H1 (cell line): ENCODE data around the gene PPP6R1. TPM values are rescaled to one million over a fixed set of nuclear protein-coding genes. Genes with fewer than 3 reads are reported as not detected.

Source experiments
- CTCF ChIA-PET: fragments of 300-600 bp; sonication (Branson Sonifier 250); formaldehyde crosslinking; loops from one replicate; lab custom pipeline; 2021; ENCODE audit not compliant: partially characterized antibody; lab: Charles Lee
- POLR2A ChIA-PET: fragments of 300-600 bp; sonication (Branson Sonifier 250); formaldehyde crosslinking; loops from one replicate; lab custom pipeline; 2021; ENCODE audit warnings: inconsistent platforms; ENCODE audit not compliant: partially characterized antibody; lab: Charles Lee
- DNase-seq, 2 experiments: peaks; one replicate each; pipeline versions ENCODE4 v3.0.0 to v3.0.0-alpha.2; 2010 to 2022; ENCODE audit warnings: low spot score in 2 of 2, low read depth in 1 of 2, mixed read lengths in 1 of 2
- FAIRE-seq: peaks from 2 replicates; lab custom pipeline; 2011; peaks lifted over from hg19 to GRCh38; lab: Jason Lieb, UNC
- H2AFZ ChIP-seq: 2 replicates; pipeline ENCODE4 v1.8.1; 2012; ENCODE audit warnings: low read length, inconsistent platforms
- H2AK5ac ChIP-seq: 2 replicates; pipeline ENCODE4 v1.6.1; 2013; ENCODE audit warnings: low read depth, low read length
- H2BK120ac ChIP-seq: replicated peaks from 2 replicates; pipeline ENCODE3; 2013; ENCODE audit warnings: low read depth, low read length, inconsistent platforms
- H2BK12ac ChIP-seq: 2 replicates; pipeline ENCODE4 v1.6.1; 2013; ENCODE audit warnings: low read depth, low read length
- H2BK15ac ChIP-seq: 2 replicates; pipeline ENCODE4 v1.6.1; 2013; ENCODE audit warnings: low read length
- H2BK20ac ChIP-seq: 2 replicates; pipeline ENCODE4 v1.6.1; 2013; ENCODE audit warnings: low read length
- H2BK5ac ChIP-seq: 2 replicates; pipeline ENCODE4 v1.6.1; 2013; ENCODE audit warnings: low read depth, low read length
- H3K14ac ChIP-seq: 2 replicates; pipeline ENCODE4 v1.6.1; 2013; ENCODE audit warnings: inconsistent platforms; ENCODE audit not compliant: insufficient read length
- H3K18ac ChIP-seq: 2 replicates; pipeline ENCODE4 v1.6.1; 2013; ENCODE audit warnings: low read length; ENCODE audit errors: extremely low read depth
- H3K23ac ChIP-seq: 2 replicates; pipeline ENCODE4 v1.6.1; 2013; ENCODE audit warnings: inconsistent platforms; ENCODE audit not compliant: insufficient read length
- H3K23me2 ChIP-seq: 2 replicates; pipeline ENCODE4 v1.6.1; 2013; ENCODE audit warnings: low read depth, low read length
- H3K27ac ChIP-seq: 2 replicates; pipeline ENCODE4 v1.6.1; 2011; ENCODE audit warnings: low read depth, low read length, inconsistent platforms
- H3K27me3 ChIP-seq, 4 experiments: replicated peaks in 1 of 4; 1 replicate in 1 of 4; 2 replicates in 3 of 4; pipeline versions ENCODE4 v1.6.1 to v1.8.1; 2011 to 2013; ENCODE audit warnings: low read length in 3 of 4, mild to moderate bottlenecking in 3 of 4, inconsistent platforms in 2 of 4, mixed read lengths in 2 of 4, moderate library complexity in 1 of 4; ENCODE audit not compliant: control insufficient read depth in 3 of 4, insufficient read depth in 3 of 4; ENCODE audit errors: extremely low read depth in 1 of 4
- H3K36me3 ChIP-seq, 4 experiments: 2 replicates each; pipeline versions ENCODE4 v1.6.1 to v1.8.1; 2011 to 2013; ENCODE audit warnings: mild to moderate bottlenecking in 4 of 4, low read length in 3 of 4, moderate library complexity in 2 of 4, control low read depth in 1 of 4, inconsistent platforms in 1 of 4; ENCODE audit not compliant: insufficient read depth in 4 of 4, control insufficient read depth in 2 of 4
- H3K4ac ChIP-seq: replicated peaks from 2 replicates; pipeline ENCODE3; 2013; ENCODE audit warnings: low read length, low read depth, mixed read lengths, inconsistent platforms; ENCODE audit not compliant: insufficient read length
- H3K4me1 ChIP-seq, 4 experiments: replicated peaks in 1 of 4; 1 replicate in 1 of 4; 2 replicates in 3 of 4; pipeline versions ENCODE4 v1.6.1 to v1.8.1; 2011 to 2013; ENCODE audit warnings: low read length in 3 of 4, inconsistent platforms in 2 of 4, mixed read lengths in 1 of 4; ENCODE audit not compliant: insufficient read depth in 4 of 4, control insufficient read depth in 3 of 4
- H3K4me2 ChIP-seq, 2 experiments: 2 replicates each; pipeline versions ENCODE4 v1.6.1 to v1.8.1; 2011 to 2013; ENCODE audit warnings: low read depth in 2 of 2, low read length in 2 of 2, control low read depth in 1 of 2, inconsistent platforms in 1 of 2, mild to moderate bottlenecking in 1 of 2; ENCODE audit not compliant: insufficient read depth in 1 of 2
- H3K4me3 ChIP-seq, 4 experiments: fragments of 200-600, 300-600 bp in 1 of 4; sonication (generic), shearing (Covaris generic), sonication (Bioruptor Twin) in 1 of 4; 2 replicates each; pipeline versions ENCODE4 v1.5.1 to v1.8.1; 2011 to 2016; ENCODE audit warnings: low read length in 4 of 4, low read depth in 3 of 4, control low read depth in 2 of 4, inconsistent platforms in 2 of 4, mild to moderate bottlenecking in 2 of 4, mixed read lengths in 1 of 4, moderate library complexity in 1 of 4; ENCODE audit not compliant: insufficient read depth in 2 of 4; ENCODE audit errors: extremely low read depth in 1 of 4
- H3K56ac ChIP-seq: replicated peaks from 2 replicates; pipeline ENCODE3; 2013; ENCODE audit warnings: low read depth, mild to moderate bottlenecking, mixed read lengths, low read length, inconsistent platforms; ENCODE audit not compliant: insufficient read length
- H3K79me1 ChIP-seq: 2 replicates; pipeline ENCODE4 v1.6.1; 2013; ENCODE audit warnings: low read depth, low read length, control low read depth
- H3K79me2 ChIP-seq, 2 experiments: 2 replicates each; pipeline versions ENCODE4 v1.6.1 to v1.8.1; 2012 to 2013; ENCODE audit warnings: low read length in 2 of 2, mild to moderate bottlenecking in 2 of 2, inconsistent platforms in 1 of 2; ENCODE audit not compliant: insufficient read depth in 2 of 2, control insufficient read depth in 1 of 2
- H3K9ac ChIP-seq, 4 experiments: replicated peaks in 1 of 4; 1 replicate in 1 of 4; 2 replicates in 3 of 4; pipeline versions ENCODE4 v1.6.1 to v1.8.1; 2011 to 2013; ENCODE audit warnings: low read depth in 3 of 4, low read length in 3 of 4, control low read depth in 2 of 4, mild to moderate bottlenecking in 2 of 4, moderate library complexity in 2 of 4, inconsistent platforms in 1 of 4; ENCODE audit errors: extremely low read depth in 1 of 4
- H3K9me3 ChIP-seq, 2 experiments: 2 replicates each; pipeline versions ENCODE4 v1.6.1 to v1.8.1; 2012 to 2013; ENCODE audit warnings: mild to moderate bottlenecking in 2 of 2, moderate library complexity in 2 of 2, control low read depth in 1 of 2, inconsistent platforms in 1 of 2, low read depth in 1 of 2, low read length in 1 of 2, mixed read lengths in 1 of 2; ENCODE audit not compliant: insufficient read depth in 2 of 2
- H4K20me1 ChIP-seq, 2 experiments: replicated peaks in 1 of 2; 2 replicates each; pipeline versions ENCODE3 to v1.8.1; 2011 to 2013; ENCODE audit warnings: inconsistent platforms in 2 of 2, low read length in 2 of 2, mild to moderate bottlenecking in 1 of 2; ENCODE audit not compliant: insufficient read depth in 2 of 2, control insufficient read depth in 1 of 2
- H4K5ac ChIP-seq: 2 replicates; pipeline ENCODE4 v1.6.1; 2013; ENCODE audit warnings: low read length, low read depth, mixed read lengths, inconsistent platforms; ENCODE audit not compliant: insufficient read length
- H4K8ac ChIP-seq: 2 replicates; pipeline ENCODE4 v1.8.0; 2013; ENCODE audit warnings: mild to moderate bottlenecking, moderate library complexity, low read length, inconsistent platforms; ENCODE audit not compliant: insufficient read depth; ENCODE audit errors: extremely low read depth
- H4K91ac ChIP-seq: replicated peaks from 2 replicates; pipeline ENCODE3; 2013; ENCODE audit warnings: low read length, mixed read lengths, inconsistent platforms; ENCODE audit not compliant: insufficient read length
- BACH1 ChIP-seq: IDR thresholded peaks from 2 replicates; pipeline ENCODE4 v1.6.1; 2012; ENCODE audit warnings: low read length, improper control_type of control experiment
- BRCA1 ChIP-seq: IDR thresholded peaks from 2 replicates; pipeline ENCODE4 v1.6.1; 2012; ENCODE audit warnings: low read depth, low read length, improper control_type of control experiment
- CBX5 ChIP-seq: fragments of 300-800, 300-1000 bp; sonication (generic); IDR thresholded peaks from 2 replicates; pipeline ENCODE4 v1.7.1; 2016; ENCODE audit warnings: antibody characterized with exemption, low read length, low read depth
- CHD2 ChIP-seq: IDR thresholded peaks from 2 replicates; pipeline ENCODE4 v1.6.1; 2012; ENCODE audit warnings: low read length, improper control_type of control experiment
- JUN ChIP-seq: IDR thresholded peaks from 2 replicates; pipeline ENCODE4 v1.6.1; 2011; ENCODE audit warnings: low read depth, mild to moderate bottlenecking, improper control_type of control experiment, low read length
- PHF8 ChIP-seq: fragments of 200-600 bp; sonication (generic); conservative IDR thresholded peaks from 2 replicates; pipeline ENCODE4 v1.7.1; 2012; ENCODE audit warnings: low read depth, mild to moderate bottlenecking, inconsistent platforms, low read length, moderate library complexity
- POU5F1 ChIP-seq: IDR thresholded peaks from 2 replicates; pipeline ENCODE4 v1.6.1; 2011; ENCODE audit warnings: low read depth, mild to moderate bottlenecking, low read length, moderate library complexity
- SIN3A ChIP-seq, 2 experiments: IDR thresholded peaks in 1 of 2; conservative IDR thresholded peaks in 1 of 2; 2 replicates each; pipeline ENCODE4 v1.6.1; 2011 to 2012; ENCODE audit warnings: low read length in 2 of 2, improper control_type of control experiment in 1 of 2, low read depth in 1 of 2, mild to moderate bottlenecking in 1 of 2
- TCF12 ChIP-seq: IDR thresholded peaks from 2 replicates; pipeline ENCODE4 v1.6.1; 2011; ENCODE audit warnings: low read depth, mild to moderate bottlenecking, low read length
- WGBS, 2 experiments: shearing (Covaris generic) in 1 of 2; methylation state at CpG; one replicate each; pipeline versions ENCODE4 v1.1.6 to v1.1.7; 2013 to 2015; ENCODE audit warnings: low lambda C conversion rate in 2 of 2, mixed read lengths in 2 of 2, inconsistent platforms in 1 of 2, low coverage in 1 of 2, missing lambda C conversion rate in 1 of 2; ENCODE audit not compliant: insufficient replicate concordance in 2 of 2, insufficient coverage in 1 of 2, insufficient read length in 1 of 2; ENCODE audit errors: extremely low coverage in 1 of 2, missing lambda C conversion rate in 1 of 2; 5-methylcytosine and 5-hydroxymethylcytosine counted together
- polyA plus RNA-seq, 7 experiments: library from polyadenylated mRNA; depleted of rRNA in 3 of 7; stranded (reverse) in 5 of 7; unstranded in 2 of 7; fragments of >200 nt in 5 of 7; fragments of 200-250 nt in 2 of 7; gene quantifications; 1 replicate in 5 of 7; 2 replicates in 1 of 7; 4 replicates in 1 of 7; pipeline versions ENCODE4 v1.2.1 to v1.2.3, GENCODE V29; 2011 to 2013; ENCODE audit warnings: missing spikeins in 2 of 7, mixed read lengths in 2 of 7
- total RNA-seq: library from RNA; stranded (reverse); fragmentation: NEBNext Ultra II Directional; extraction: Animal tissue kit (Norgen Biotek cat#: 25700); gene quantifications from 2 replicates; pipeline ENCODE4 v1.2.1, GENCODE V29; 2021
- TF ChIP-seq, protein P1 (sequence below), 3 experiments: IDR thresholded peaks; 1 replicate in 2 of 3; 2 replicates in 1 of 3; pipeline versions ENCODE4 v1.5.1 to v1.6.1; 2011; ENCODE audit warnings: low read length in 3 of 3, mild to moderate bottlenecking in 3 of 3, inconsistent platforms in 2 of 3, low read depth in 1 of 3, moderate library complexity in 1 of 3; ENCODE audit not compliant: insufficient read depth in 1 of 3; ENCODE audit errors: control extremely low read depth in 1 of 3

Gene PPP6R1
- total and polyA plus RNA-seq, 2 of the 8 experiments (the other 6 are each of a cell fraction or from before 2014, with no cell fraction given) = 36.4 to 74.4 TPM

DNA sequence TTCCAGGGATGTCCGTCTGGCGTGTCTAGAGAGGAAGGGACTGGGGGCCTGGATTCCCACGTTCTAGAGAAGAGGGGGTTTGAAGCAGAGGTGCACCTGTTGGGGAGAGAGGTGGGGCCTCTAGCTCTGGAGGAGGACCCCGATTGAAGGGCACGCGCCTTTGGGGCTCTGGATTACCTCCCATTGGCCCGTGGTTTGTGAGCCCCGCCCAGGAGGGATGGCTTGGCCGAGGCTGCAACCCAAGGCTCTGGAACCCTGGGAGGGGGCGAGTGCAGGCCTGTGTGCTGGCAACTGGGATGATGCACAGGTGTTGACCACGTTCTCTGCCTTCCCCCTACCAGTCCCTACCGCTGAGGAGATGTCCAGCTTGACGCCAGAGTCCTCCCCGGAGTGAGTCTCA is 46.2 kb upstream of the PPP6R1 start:
- Histone ChIP-seq H4K5ac (no peak overlapping the region), H2AFZ (no peak overlapping the region), H3K56ac (no peak overlapping the region), H3K79me2 (no peaks in the 10 kb centered on the region), H3K4me2 (no peak overlapping the region), H3K4me1 (peaks cover 0 to 8% (median 3%) of the 10 kb centered on the region in 4 experiments; a peak in 3 of 7 replicates), H2AK5ac (no peak overlapping the region), H3K27me3 (no peaks in the 10 kb centered on the region), H3K14ac (no peak overlapping the region), H3K4ac (no peak overlapping the region), H3K79me1 (no peaks in the 10 kb centered on the region; the same call in 1 of the 2 replicates), H3K18ac (no peak overlapping the region), H4K20me1 (peaks cover 0 to 5% of the 10 kb centered on the region in 2 experiments), H3K9ac (no peak overlapping the region), H3K23me2 (peaks cover 2% of the 10 kb centered on the region; the same call in 1 of the 2 replicates), H2BK20ac (no peak overlapping the region), H2BK15ac (no peak overlapping the region), H3K9me3 (no peaks in the 10 kb centered on the region), H2BK120ac (no peak overlapping the region), H3K23ac (no peak overlapping the region), H3K36me3 (peaks cover 21 to 54% (median 39%) of the 10 kb centered on the region in 4 experiments), H4K8ac (no peak overlapping the region), H4K91ac (no peak overlapping the region), H2BK12ac (0 out of 2 replicates have a peak overlapping the region, but pooled peaks have one; percentile 2), H2BK5ac (no peak overlapping the region), H3K4me3 (no peak overlapping the region), H3K27ac (no peak overlapping the region)
- DNase-seq = peak in 1 of 2 experiments; percentile 71
- 84% methylated on average over 14 of the region's 14 CpGs; no CpG with 5 or more reads in 1 of the 2 experiments for WGBS, 2 experiments
- FAIRE-seq = no peak
- ChIA-PET POLR2A (interaction anchor here (0.5 to 1.7 kb wide), 6 partner anchors 12 to 102 kb away, joined by 3 read pairs; partner anchors contain the start of genes HSPBP1 and KMT5C), CTCF (interaction anchor here (0.9 kb wide), 1 partner anchor 145 kb away, joined by 3 read pairs; no protein-coding TSS in a partner anchor)
- TF ChIP-seq CHD2 = no peak
- TF ChIP-seq TCF12 = no peak
- TF ChIP-seq BACH1 = no peak
- TF ChIP-seq JUN = no peak
- TF ChIP-seq, protein P1, sequence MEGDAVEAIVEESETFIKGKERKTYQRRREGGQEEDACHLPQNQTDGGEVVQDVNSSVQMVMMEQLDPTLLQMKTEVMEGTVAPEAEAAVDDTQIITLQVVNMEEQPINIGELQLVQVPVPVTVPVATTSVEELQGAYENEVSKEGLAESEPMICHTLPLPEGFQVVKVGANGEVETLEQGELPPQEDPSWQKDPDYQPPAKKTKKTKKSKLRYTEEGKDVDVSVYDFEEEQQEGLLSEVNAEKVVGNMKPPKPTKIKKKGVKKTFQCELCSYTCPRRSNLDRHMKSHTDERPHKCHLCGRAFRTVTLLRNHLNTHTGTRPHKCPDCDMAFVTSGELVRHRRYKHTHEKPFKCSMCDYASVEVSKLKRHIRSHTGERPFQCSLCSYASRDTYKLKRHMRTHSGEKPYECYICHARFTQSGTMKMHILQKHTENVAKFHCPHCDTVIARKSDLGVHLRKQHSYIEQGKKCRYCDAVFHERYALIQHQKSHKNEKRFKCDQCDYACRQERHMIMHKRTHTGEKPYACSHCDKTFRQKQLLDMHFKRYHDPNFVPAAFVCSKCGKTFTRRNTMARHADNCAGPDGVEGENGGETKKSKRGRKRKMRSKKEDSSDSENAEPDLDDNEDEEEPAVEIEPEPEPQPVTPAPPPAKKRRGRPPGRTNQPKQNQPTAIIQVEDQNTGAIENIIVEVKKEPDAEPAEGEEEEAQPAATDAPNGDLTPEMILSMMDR (IDR thresholded peaks at IDR 0.05; ENCODE audit: control extremely low read depth in 1 of 3, insufficient read depth in 1 of 3, low read depth in 1 of 3, low read length in 3 of 3) = no peak
- no peak for TF ChIP-seq BRCA1
- TF ChIP-seq SIN3A (conservative IDR thresholded peaks at IDR 0.05 in 1 of 2, IDR thresholded peaks at IDR 0.05 in 1 of 2; ENCODE audit: low read depth in 1 of 2, low read length in 2 of 2) = no peak
- TF ChIP-seq CBX5 = no peak
- no peak for TF ChIP-seq PHF8
- no peak for TF ChIP-seq POU5F1
